Inflammatory macrophage treated with lipopolysaccharide for 4 hours (primary cell): Measurements from ENCODE around the gene PRKAG1.
A peak's percentile ranks its signal among the peaks of the same experiment; 100 is the strongest.
"Not testable (repeated sequence)": the region's sequence is repeated elsewhere in the genome, so short reads cannot be mapped to it uniquely, and the experiment has no call there.

Source experiments
- DNase-seq: peaks from one replicate; pipeline ENCODE4 v3.0.0-alpha.2; 2020

Gene PRKAG1

GRCh38 chr12:49018261-49019119 lies at the start of gene PRKAG1:
PRKAG1 (minus strand) TSS chr12:49018776; CDS start chr12:49018740, 36 bp downstream.
- peak; percentile 98 for DNase-seq

- no peak for DNase-seq
These were observed 47.5 kb upstream of the PRKAG1 start for GRCh38 chr12:49066120-49066519.

GRCh38 chr12:49064767-49065152 lies 46.2 kb upstream of the PRKAG1 start:
- no peak for DNase-seq

- DNase-seq, result not testable (repeated sequence)
These were observed 43.3 kb upstream of the PRKAG1 start for GRCh38 chr12:49061916-49062315.

- no peak for DNase-seq
These were observed 42.6 kb upstream of the PRKAG1 start for GRCh38 chr12:49061157-49061650.

GRCh38 chr12:49060237-49061156 lies 41.9 kb upstream of the PRKAG1 start, which contains the start of gene KMT2D:
KMT2D (minus strand) TSS chr12:49060794; CDS start chr12:49055324, 5,470 bp downstream.
- DNase-seq, result peak; percentile 92

GRCh38 chr12:49059299-49060171 lies 41.0 kb upstream of the PRKAG1 start:
- peak; percentile 33 for DNase-seq

- DNase-seq, result peak; percentile 15
These were observed 40.4 kb upstream of the PRKAG1 start for GRCh38 chr12:49059045-49059298.

- DNase-seq, result no peak
These were observed 39.9 kb upstream of the PRKAG1 start for GRCh38 chr12:49058366-49059044.

- peak; percentile 25 for DNase-seq
These were observed 39.3 kb upstream of the PRKAG1 start for GRCh38 chr12:49057888-49058287.

- peak; percentile 96 for DNase-seq
These were observed 37.6 kb upstream of the PRKAG1 start for GRCh38 chr12:49055978-49056754.

GRCh38 chr12:49055092-49055491 lies 36.5 kb upstream of the PRKAG1 start:
- no peak for DNase-seq

GRCh38 chr12:49054524-49054923 lies 35.9 kb upstream of the PRKAG1 start:
- no peak for DNase-seq

- DNase-seq, result no peak
These were observed 35.5 kb upstream of the PRKAG1 start for GRCh38 chr12:49054096-49054495.

- no peak for DNase-seq
These were observed 34.1 kb upstream of the PRKAG1 start for GRCh38 chr12:49052451-49053208.

GRCh38 chr12:49051777-49052438 lies 33.3 kb upstream of the PRKAG1 start:
- DNase-seq, result no peak

- no peak for DNase-seq
These were observed 32.8 kb upstream of the PRKAG1 start for GRCh38 chr12:49051373-49051764.

- no peak for DNase-seq
These were observed 32.2 kb upstream of the PRKAG1 start for GRCh38 chr12:49050507-49051372.
